PC-9 (cell line): ENCODE measurements around the gene CMC1. TPM values are rescaled to one million over a fixed set of nuclear protein-coding genes. Genes with fewer than 3 reads are reported as not detected.

Source experiments
- BruUV-seq: library from RNA; stranded (reverse); fragments of 400-500 nt; replicated peaks from 2 replicates; lab custom pipeline; 2021; lab: Mats Ljungman, UMichigan
- CTCF ChIA-PET: fragments of 300-600 bp; sonication (Branson Sonifier 250); formaldehyde crosslinking; loops from one replicate; lab custom pipeline; 2022; ENCODE audit warnings: antibody characterized with exemption; lab: Charles Lee
- POLR2A ChIA-PET: fragments of 300-600 bp; sonication (Branson Sonifier 250); formaldehyde crosslinking; loops from one replicate; lab custom pipeline; 2022; ENCODE audit warnings: antibody characterized with exemption; ENCODE audit not compliant: unreplicated experiment; lab: Charles Lee
- DNase-seq, 2 experiments: peaks; one replicate each; pipeline versions ENCODE4 v3.0.0 to v3.0.0-alpha.2; 2015 to 2022; ENCODE audit warnings: mixed read lengths in 1 of 2
- H2AFZ ChIP-seq: fragments of 200-600 bp; sonication (generic); 2 replicates; pipeline ENCODE4 v1.8.1; 2017; ENCODE audit warnings: antibody characterized with exemption
- H3F3A ChIP-seq: fragments of 200-600 bp; sonication (generic); 2 replicates; pipeline ENCODE4 v1.8.1; 2017; ENCODE audit warnings: antibody characterized with exemption, mild to moderate bottlenecking, low read depth; ENCODE audit not compliant: insufficient read depth
- H3K27ac ChIP-seq: fragments of 200-600 bp; sonication (generic); 2 replicates; pipeline ENCODE4 v1.6.1; 2016; ENCODE audit warnings: mixed run types
- H3K27me3 ChIP-seq: fragments of 200-600 bp; sonication (generic); 2 replicates; pipeline ENCODE4 v1.6.1; 2016; ENCODE audit warnings: low read depth, mixed run types; ENCODE audit not compliant: insufficient read depth
- H3K36me3 ChIP-seq: fragments of 200-600 bp; sonication (generic); 2 replicates; pipeline ENCODE4 v1.6.1; 2016; ENCODE audit warnings: low read depth, mixed run types
- H3K4me1 ChIP-seq: fragments of 200-600 bp; sonication (generic); replicated peaks from 2 replicates; pipeline ENCODE4 v1.6.1; 2016; ENCODE audit warnings: mixed run types; ENCODE audit not compliant: insufficient read depth
- H3K4me2 ChIP-seq: fragments of 200-600 bp; sonication (generic); 2 replicates; pipeline ENCODE4 v1.6.1; 2017; ENCODE audit warnings: mixed run types
- H3K4me3 ChIP-seq: fragments of 200-600 bp; sonication (generic); 2 replicates; pipeline ENCODE4 v1.6.1; 2016; ENCODE audit warnings: mixed run types
- H3K79me2 ChIP-seq: fragments of 200-600 bp; sonication (generic); 2 replicates; pipeline ENCODE4 v1.6.1; 2017; ENCODE audit warnings: low read depth, mixed run types
- H3K9me2 ChIP-seq: fragments of 200-600 bp; sonication (generic); 2 replicates; pipeline ENCODE4 v1.8.1; 2017; ENCODE audit warnings: mild to moderate bottlenecking; ENCODE audit not compliant: insufficient read depth
- H3K9me3 ChIP-seq: fragments of 200-600 bp; sonication (generic); 2 replicates; pipeline ENCODE4 v1.8.1; 2016; ENCODE audit warnings: low read depth; ENCODE audit not compliant: insufficient read depth
- H4K20me1 ChIP-seq: fragments of 200-600 bp; sonication (generic); 2 replicates; pipeline ENCODE4 v1.8.1; 2017; ENCODE audit not compliant: insufficient read depth
- EZH2 ChIP-seq: fragments of 200-600 bp; sonication (generic); IDR thresholded peaks from 2 replicates; pipeline ENCODE4 v1.8.0; 2017; ENCODE audit warnings: antibody characterized with exemption, low read depth
- intact Hi-C: fragments of 100-400 bp; cut with micrococcal nuclease; formaldehyde crosslinking; loops from one replicate; pipeline ENCODE4 v1.10.0; 2022; ENCODE audit not compliant: unreplicated experiment
- total RNA-seq: library from RNA; stranded (reverse); gene quantifications from 2 replicates; pipeline ENCODE4 v1.2.3, GENCODE V29; 2021
- TF ChIP-seq, protein P1 (sequence below): fragments of 200-600 bp; sonication (generic); conservative IDR thresholded peaks from 2 replicates; pipeline ENCODE4 v1.6.1; 2017; ENCODE audit warnings: mixed run types, antibody characterized with exemption, mild to moderate bottlenecking, moderate library complexity

The CMC1 gene
- total RNA-seq, 1 experiment from 2014 or later, result 33.8 TPM

GRCh38 chr3:28280781-28281180 is 39.4 kb downstream of the CMC1 start:
- Histone ChIP-seq H3K9me3 (no peaks in the 10 kb centered on the region), H4K20me1 (peaks cover 3% of the 10 kb centered on the region), H3K9me2 (no peaks in the 10 kb centered on the region), H3K36me3 (no peaks in the 10 kb centered on the region), H3K4me3 (no peak overlapping the region), H3F3A (peaks cover 4% of the 10 kb centered on the region; the same call in 1 of the 2 replicates), H3K79me2 (0 out of 2 replicates have a peak, but pooled peaks cover 4% of the 10 kb centered on the region), H3K4me1 (no peaks in the 10 kb centered on the region), H3K27me3 (no peaks in the 10 kb centered on the region), H3K27ac (no peak overlapping the region), H2AFZ (no peak overlapping the region), H3K4me2 (no peak overlapping the region)
- ChIA-PET CTCF (no interaction called here), POLR2A (no interaction called here)
- no TSS peak for BruUV-seq
- DNase-seq, result no peak
- TF ChIP-seq, protein P1, sequence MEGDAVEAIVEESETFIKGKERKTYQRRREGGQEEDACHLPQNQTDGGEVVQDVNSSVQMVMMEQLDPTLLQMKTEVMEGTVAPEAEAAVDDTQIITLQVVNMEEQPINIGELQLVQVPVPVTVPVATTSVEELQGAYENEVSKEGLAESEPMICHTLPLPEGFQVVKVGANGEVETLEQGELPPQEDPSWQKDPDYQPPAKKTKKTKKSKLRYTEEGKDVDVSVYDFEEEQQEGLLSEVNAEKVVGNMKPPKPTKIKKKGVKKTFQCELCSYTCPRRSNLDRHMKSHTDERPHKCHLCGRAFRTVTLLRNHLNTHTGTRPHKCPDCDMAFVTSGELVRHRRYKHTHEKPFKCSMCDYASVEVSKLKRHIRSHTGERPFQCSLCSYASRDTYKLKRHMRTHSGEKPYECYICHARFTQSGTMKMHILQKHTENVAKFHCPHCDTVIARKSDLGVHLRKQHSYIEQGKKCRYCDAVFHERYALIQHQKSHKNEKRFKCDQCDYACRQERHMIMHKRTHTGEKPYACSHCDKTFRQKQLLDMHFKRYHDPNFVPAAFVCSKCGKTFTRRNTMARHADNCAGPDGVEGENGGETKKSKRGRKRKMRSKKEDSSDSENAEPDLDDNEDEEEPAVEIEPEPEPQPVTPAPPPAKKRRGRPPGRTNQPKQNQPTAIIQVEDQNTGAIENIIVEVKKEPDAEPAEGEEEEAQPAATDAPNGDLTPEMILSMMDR, result no peak
- TF ChIP-seq EZH2, result no peak
- intact Hi-C loops, result no loop called here

GRCh38 chr3:28286595-28286994 is 45.2 kb downstream of the CMC1 start:
- TF ChIP-seq EZH2, result no peak
- TF ChIP-seq, protein P1, result peak; percentile 66
- no peaks in the 10 kb centered on the region for H3K9me3 ChIP-seq
- no peaks in the 10 kb centered on the region for H3K79me2 ChIP-seq
- ChIA-PET CTCF (interaction anchor here (0.6 to 1.0 kb wide), 2 partner anchors 565 to 574 kb away, joined by 3 to 5 read pairs; no protein-coding TSS in a partner anchor), POLR2A (no interaction called here)
- no peaks in the 10 kb centered on the region for H3K27me3 ChIP-seq
- H3K9me2 ChIP-seq, result no peaks in the 10 kb centered on the region
- intact Hi-C loops, result no loop called here
- no peaks in the 10 kb centered on the region; the same call in 1 of the 2 replicates for H3F3A ChIP-seq
- BruUV-seq, result no TSS peak
- no peak for DNase-seq
- no peak overlapping the region for H2AFZ ChIP-seq
- H4K20me1 ChIP-seq, result 0 out of 2 replicates have a peak, but pooled peaks cover 5% of the 10 kb centered on the region
- H3K4me3 ChIP-seq, result no peak overlapping the region
- H3K36me3 ChIP-seq, result no peaks in the 10 kb centered on the region
- H3K4me2 ChIP-seq, result no peak overlapping the region
- H3K4me1 ChIP-seq, result no peaks in the 10 kb centered on the region
- no peak overlapping the region for H3K27ac ChIP-seq

GRCh38 chr3:28287046-28287445 is 45.6 kb downstream of the CMC1 start:
- BruUV-seq, result no TSS peak
- no peaks in the 10 kb centered on the region; the same call in 1 of the 2 replicates for H3F3A ChIP-seq
- no peaks in the 10 kb centered on the region for H3K4me1 ChIP-seq
- H2AFZ ChIP-seq, result no peak overlapping the region
- CTCF ChIA-PET, result interaction anchor here (0.6 to 1.0 kb wide), 2 partner anchors 565 to 575 kb away, joined by 3 to 5 read pairs; no protein-coding TSS in a partner anchor
- H4K20me1 ChIP-seq, result 0 out of 2 replicates have a peak, but pooled peaks cover 5% of the 10 kb centered on the region
- TF ChIP-seq, protein P1, result no peak
- H3K79me2 ChIP-seq, result no peaks in the 10 kb centered on the region
- no peak for DNase-seq
- H3K9me2 ChIP-seq, result no peaks in the 10 kb centered on the region
- H3K27ac ChIP-seq, result no peak overlapping the region
- no peak overlapping the region for H3K4me3 ChIP-seq
- H3K4me2 ChIP-seq, result no peak overlapping the region
- H3K9me3 ChIP-seq, result no peaks in the 10 kb centered on the region
- H3K36me3 ChIP-seq, result no peaks in the 10 kb centered on the region
- H3K27me3 ChIP-seq, result no peaks in the 10 kb centered on the region
- POLR2A ChIA-PET, result no interaction called here
- intact Hi-C loops, result no loop called here
